ENCODE measurements around the gene HOXC6. TPM values are rescaled to one million over a fixed set of nuclear protein-coding genes. Genes with fewer than 3 reads are reported as not detected.

The HOXC6 gene
- total and polyA plus RNA-seq, 2 of the 13 experiments (the other 11 are each of a cell fraction or from before 2014, with no cell fraction given): not detected

DNA sequence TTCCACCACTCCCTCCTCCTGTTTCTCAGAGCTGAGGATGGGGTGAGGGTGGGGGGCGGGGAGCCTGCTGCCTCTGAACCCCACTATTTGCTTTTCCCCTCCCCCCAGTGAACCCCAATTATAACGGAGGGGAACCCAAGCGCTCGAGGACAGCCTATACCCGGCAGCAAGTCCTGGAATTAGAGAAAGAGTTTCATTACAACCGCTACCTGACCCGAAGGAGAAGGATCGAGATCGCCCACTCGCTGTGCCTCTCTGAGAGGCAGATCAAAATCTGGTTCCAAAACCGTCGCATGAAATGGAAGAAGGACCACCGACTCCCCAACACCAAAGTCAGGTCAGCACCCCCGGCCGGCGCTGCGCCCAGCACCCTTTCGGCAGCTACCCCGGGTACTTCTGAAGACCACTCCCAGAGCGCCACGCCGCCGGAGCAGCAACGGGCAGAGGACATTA lies 26.5 kb downstream of the HOXC6 start:
- Histone ChIP-seq H2AFZ (ENCODE audit: low read length) (no peak overlapping the region), H3K4me2 (ENCODE audit: low read depth, low read length) (no peak overlapping the region), H3K27ac (ENCODE audit: extremely low read length, insufficient read depth, low read length) (no peak overlapping the region), H3K4me3 (replicated peaks in 1 of 3; ENCODE audit: insufficient read depth in 1 of 3, low read depth in 2 of 3, low read length in 3 of 3) (no peak overlapping the region), H3K36me3 (replicated peaks in 1 of 2; ENCODE audit: control insufficient read depth in 1 of 2, insufficient read depth in 2 of 2, low read length in 2 of 2) (no peaks in the 10 kb centered on the region), H3K4me1 (ENCODE audit: insufficient read depth, low read length) (no peaks in the 10 kb centered on the region), H3K27me3 (ENCODE audit: control insufficient read depth in 1 of 2, insufficient read depth in 2 of 2, low read length in 2 of 2) (peaks cover 8 to 65% of the 10 kb centered on the region in 2 experiments; a peak in 4 of 5 replicates), H4K20me1 (ENCODE audit: insufficient read depth, low read length) (no peaks in the 10 kb centered on the region), H3K9ac (ENCODE audit: insufficient read depth, low read depth, low read length) (no peak overlapping the region), H3K9me3 (ENCODE audit: low read length) (no peaks in the 10 kb centered on the region), H3K79me2 (ENCODE audit: insufficient read depth, low read length) (no peaks in the 10 kb centered on the region)
- ChIA-PET CTCF (ENCODE audit: low intra/inter-chr PET ratio, low total read pairs) (no interaction called here), POLR2A (no interaction called here)
- no peak for TF ChIP-seq RNF2 (conservative IDR thresholded peaks at IDR 0.05; ENCODE audit: low read depth)
- no peak for TF ChIP-seq HNF4G (IDR thresholded peaks at IDR 0.05; ENCODE audit: borderline replicate concordance, low read depth, low read length)
- no peak for TF ChIP-seq HNF4G (CRISPR knock-in tag; IDR thresholded peaks at IDR 0.05; ENCODE audit: borderline replicate concordance, low read depth)
- no peak for TF ChIP-seq ZNF550 (CRISPR knock-in tag; IDR thresholded peaks at IDR 0.05; ENCODE audit: borderline replicate concordance)
- TF ChIP-seq NFKB2 (CRISPR knock-in tag; IDR thresholded peaks at IDR 0.05; ENCODE audit: borderline replicate concordance): no peak
- no peak for TF ChIP-seq CREB1 (IDR thresholded peaks at IDR 0.05)
- TF ChIP-seq CREB1 (CRISPR knock-in tag; IDR thresholded peaks at IDR 0.05): no peak
- no peak for TF ChIP-seq ZNF333 (CRISPR knock-in tag; IDR thresholded peaks at IDR 0.05; ENCODE audit: borderline replicate concordance)
- TF ChIP-seq JARID2 (CRISPR knock-in tag; IDR thresholded peaks at IDR 0.05; ENCODE audit: insufficient replicate concordance): no peak
- no peak for TF ChIP-seq ZNF792 (CRISPR knock-in tag; IDR thresholded peaks at IDR 0.05)
- no peak for TF ChIP-seq XRCC5 (optimal IDR thresholded peaks at IDR 0.05; ENCODE audit: low read length)
- TF ChIP-seq, protein P1, sequence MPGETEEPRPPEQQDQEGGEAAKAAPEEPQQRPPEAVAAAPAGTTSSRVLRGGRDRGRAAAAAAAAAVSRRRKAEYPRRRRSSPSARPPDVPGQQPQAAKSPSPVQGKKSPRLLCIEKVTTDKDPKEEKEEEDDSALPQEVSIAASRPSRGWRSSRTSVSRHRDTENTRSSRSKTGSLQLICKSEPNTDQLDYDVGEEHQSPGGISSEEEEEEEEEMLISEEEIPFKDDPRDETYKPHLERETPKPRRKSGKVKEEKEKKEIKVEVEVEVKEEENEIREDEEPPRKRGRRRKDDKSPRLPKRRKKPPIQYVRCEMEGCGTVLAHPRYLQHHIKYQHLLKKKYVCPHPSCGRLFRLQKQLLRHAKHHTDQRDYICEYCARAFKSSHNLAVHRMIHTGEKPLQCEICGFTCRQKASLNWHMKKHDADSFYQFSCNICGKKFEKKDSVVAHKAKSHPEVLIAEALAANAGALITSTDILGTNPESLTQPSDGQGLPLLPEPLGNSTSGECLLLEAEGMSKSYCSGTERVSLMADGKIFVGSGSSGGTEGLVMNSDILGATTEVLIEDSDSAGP (CRISPR knock-in tag; IDR thresholded peaks at IDR 0.05; ENCODE audit: borderline replicate concordance): no peak
- intact Hi-C loops (cut with micrococcal nuclease; ENCODE audit: unreplicated experiment): no loop called here
- 30% methylated on average over 16 of the region's 24 CpGs for WGBS (ENCODE audit: low lambda C conversion rate)
- no peak for DNase-seq (ENCODE audit: low spot score)
- no peak for ATAC-seq
- in situ Hi-C loops (cut with HindIII; ENCODE audit: extremely low pct_ligation_motif_present, low pct_unique_long_range_greater_than_20kb): no loop called here
- no TSS peak for BruUV-seq (replicated peaks)
- no peak for FAIRE-seq

All from HepG2 (cell line).